Fibroblast of the aortic adventitia (primary cell): ENCODE measurements around the gene TMTC1. TPM values are rescaled to one million over a fixed set of nuclear protein-coding genes. Genes with fewer than 3 reads are reported as not detected.

Source experiments
- DNase-seq: peaks from one replicate; pipeline ENCODE4 v3.0.0-alpha.2; 2010; ENCODE audit warnings: low read depth
- H3K4me3 ChIP-seq: 2 replicates; pipeline ENCODE4 v1.5.1; 2011; ENCODE audit warnings: low read depth, mild to moderate bottlenecking, control low read depth, low read length, moderate library complexity
- total RNA-seq: library from RNA; depleted of rRNA; stranded (reverse); fragments of >200 nt; gene quantifications from 2 replicates; pipeline ENCODE4 v1.2.3, GENCODE V29; 2012; ENCODE audit warnings: low replicate concordance
- TF ChIP-seq, protein P1 (sequence below): IDR thresholded peaks from 2 replicates; pipeline ENCODE4 v1.5.1; 2011; ENCODE audit warnings: mild to moderate bottlenecking, low read length, control low read depth, inconsistent platforms; ENCODE audit not compliant: insufficient read depth

Gene TMTC1
- total RNA-seq, 1 donor = 54.9 TPM

DNA sequence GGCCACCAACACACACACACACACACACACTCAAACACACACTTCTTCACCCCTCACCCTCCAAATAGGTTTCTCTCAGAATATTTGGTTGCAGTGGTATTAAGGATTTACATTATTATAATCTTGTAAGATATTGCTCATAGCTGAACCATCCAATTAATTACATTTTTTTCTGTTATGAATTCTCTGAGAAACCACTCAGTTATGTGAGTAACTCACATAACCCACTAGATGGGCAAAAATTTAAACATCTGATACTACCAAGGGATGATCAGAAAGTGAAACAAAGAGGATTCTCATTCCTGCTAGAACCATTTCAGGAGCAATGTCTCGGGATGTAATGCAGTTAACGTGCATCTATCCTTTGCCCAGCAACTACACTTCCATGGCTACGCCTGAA, 31.6 kb downstream of the TMTC1 start:
- DNase-seq = no peak
- H3K4me3 ChIP-seq = no peak overlapping the region
- TF ChIP-seq, protein P1, sequence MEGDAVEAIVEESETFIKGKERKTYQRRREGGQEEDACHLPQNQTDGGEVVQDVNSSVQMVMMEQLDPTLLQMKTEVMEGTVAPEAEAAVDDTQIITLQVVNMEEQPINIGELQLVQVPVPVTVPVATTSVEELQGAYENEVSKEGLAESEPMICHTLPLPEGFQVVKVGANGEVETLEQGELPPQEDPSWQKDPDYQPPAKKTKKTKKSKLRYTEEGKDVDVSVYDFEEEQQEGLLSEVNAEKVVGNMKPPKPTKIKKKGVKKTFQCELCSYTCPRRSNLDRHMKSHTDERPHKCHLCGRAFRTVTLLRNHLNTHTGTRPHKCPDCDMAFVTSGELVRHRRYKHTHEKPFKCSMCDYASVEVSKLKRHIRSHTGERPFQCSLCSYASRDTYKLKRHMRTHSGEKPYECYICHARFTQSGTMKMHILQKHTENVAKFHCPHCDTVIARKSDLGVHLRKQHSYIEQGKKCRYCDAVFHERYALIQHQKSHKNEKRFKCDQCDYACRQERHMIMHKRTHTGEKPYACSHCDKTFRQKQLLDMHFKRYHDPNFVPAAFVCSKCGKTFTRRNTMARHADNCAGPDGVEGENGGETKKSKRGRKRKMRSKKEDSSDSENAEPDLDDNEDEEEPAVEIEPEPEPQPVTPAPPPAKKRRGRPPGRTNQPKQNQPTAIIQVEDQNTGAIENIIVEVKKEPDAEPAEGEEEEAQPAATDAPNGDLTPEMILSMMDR = no peak

- no peak for DNase-seq
- TF ChIP-seq, protein P1 = no peak
- H3K4me3 ChIP-seq = no peak overlapping the region
These were observed 32.1 kb downstream of the TMTC1 start for GRCh38 chr12:29751676-29752075.

GRCh38 chr12:29750928-29751220, 32.9 kb downstream of the TMTC1 start:
- no peak overlapping the region for H3K4me3 ChIP-seq
- no peak for DNase-seq
- TF ChIP-seq, protein P1 = no peak

DNA sequence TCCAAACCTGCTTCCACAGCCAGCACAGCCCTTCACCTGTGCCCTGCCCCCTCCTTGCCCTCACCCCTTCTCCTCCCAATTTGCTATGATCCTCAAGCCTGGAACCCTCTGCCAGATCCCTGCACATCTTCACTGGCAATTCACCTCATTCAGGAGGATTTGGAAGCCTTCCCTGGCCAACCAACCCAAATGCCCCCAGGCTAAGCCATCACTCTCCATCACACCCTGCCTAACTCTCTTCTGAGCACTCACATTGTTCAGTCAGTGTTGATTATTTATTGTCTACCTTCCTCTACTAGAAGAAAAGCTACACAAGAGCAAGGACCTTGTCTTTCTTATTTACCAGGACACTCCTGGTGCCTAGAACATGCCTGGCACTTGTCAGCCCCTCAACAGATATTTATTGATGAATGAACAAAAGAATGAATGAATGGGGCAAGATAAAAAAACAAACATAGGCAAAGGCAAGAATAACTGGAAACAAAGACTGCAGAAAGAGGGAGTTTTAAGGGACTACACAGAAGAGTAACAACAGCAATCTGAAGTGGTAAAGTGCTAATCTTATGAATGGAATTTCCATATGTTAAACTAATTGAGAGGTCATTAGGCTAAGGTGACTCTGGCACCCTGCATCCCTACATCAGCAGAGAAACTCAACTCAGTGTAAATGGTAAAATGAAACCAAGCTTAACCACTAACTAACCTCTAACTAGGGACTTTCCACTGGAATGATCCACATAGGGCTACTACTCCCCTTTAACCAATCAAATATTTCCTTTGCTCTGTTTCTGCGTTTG, 33.4 kb downstream of the TMTC1 start:
- no peak overlapping the region for H3K4me3 ChIP-seq
- TF ChIP-seq, protein P1 = no peak
- no peak for DNase-seq

GRCh38 chr12:29744365-29744764, 39.4 kb downstream of the TMTC1 start:
- peak; percentile 22 for DNase-seq
- TF ChIP-seq, protein P1 = no peak
- no peak overlapping the region for H3K4me3 ChIP-seq

- no peak overlapping the region for H3K4me3 ChIP-seq
- DNase-seq = peak; percentile 81
- TF ChIP-seq, protein P1 = no peak
These were observed 39.9 kb downstream of the TMTC1 start for GRCh38 chr12:29743801-29744200.

DNA sequence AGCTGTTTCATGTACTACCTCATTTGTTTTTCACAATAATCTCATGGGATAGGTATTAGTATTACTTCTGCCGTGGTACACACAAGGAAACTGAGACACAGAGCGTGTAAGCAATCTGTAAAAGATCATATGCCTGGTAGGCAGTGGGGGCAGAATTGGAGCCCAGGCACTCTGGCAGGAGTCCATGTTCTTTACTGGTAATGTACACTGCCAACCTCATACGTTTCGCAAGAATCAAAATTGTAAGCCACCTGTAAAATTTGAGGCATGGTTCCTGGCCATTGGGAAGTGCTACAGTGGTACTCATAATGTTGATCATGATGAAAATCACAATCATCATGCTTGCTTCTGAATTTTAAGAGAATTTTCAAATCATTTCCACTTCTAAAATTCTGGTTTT, 40.7 kb downstream of the TMTC1 start:
- TF ChIP-seq, protein P1 = no peak
- DNase-seq = no peak
- no peak overlapping the region for H3K4me3 ChIP-seq
